ENCODE data around the gene GLS2.

GRCh38 chr12:56490360-56490759 is 2.4 kb upstream of the GLS2 start:
- TF ChIP-seq EZH2 (IDR thresholded peaks at IDR 0.05; ENCODE audit: borderline replicate concordance, low read length), result no peak
- TF ChIP-seq, protein P1, sequence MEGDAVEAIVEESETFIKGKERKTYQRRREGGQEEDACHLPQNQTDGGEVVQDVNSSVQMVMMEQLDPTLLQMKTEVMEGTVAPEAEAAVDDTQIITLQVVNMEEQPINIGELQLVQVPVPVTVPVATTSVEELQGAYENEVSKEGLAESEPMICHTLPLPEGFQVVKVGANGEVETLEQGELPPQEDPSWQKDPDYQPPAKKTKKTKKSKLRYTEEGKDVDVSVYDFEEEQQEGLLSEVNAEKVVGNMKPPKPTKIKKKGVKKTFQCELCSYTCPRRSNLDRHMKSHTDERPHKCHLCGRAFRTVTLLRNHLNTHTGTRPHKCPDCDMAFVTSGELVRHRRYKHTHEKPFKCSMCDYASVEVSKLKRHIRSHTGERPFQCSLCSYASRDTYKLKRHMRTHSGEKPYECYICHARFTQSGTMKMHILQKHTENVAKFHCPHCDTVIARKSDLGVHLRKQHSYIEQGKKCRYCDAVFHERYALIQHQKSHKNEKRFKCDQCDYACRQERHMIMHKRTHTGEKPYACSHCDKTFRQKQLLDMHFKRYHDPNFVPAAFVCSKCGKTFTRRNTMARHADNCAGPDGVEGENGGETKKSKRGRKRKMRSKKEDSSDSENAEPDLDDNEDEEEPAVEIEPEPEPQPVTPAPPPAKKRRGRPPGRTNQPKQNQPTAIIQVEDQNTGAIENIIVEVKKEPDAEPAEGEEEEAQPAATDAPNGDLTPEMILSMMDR (IDR thresholded peaks at IDR 0.05; ENCODE audit: low read length), result no peak
